HG03060 (cell line): ENCODE data around the gene CAPG.
"Not testable (repeated sequence)": the region's sequence is repeated elsewhere in the genome, so short reads cannot be mapped to it uniquely, and the experiment has no call there.

Experiments
- ATAC-seq: cut with Tn5 transposase; IDR thresholded peaks from one replicate; pipeline ENCODE4 v1.9.1; 2021; ENCODE audit warnings: low read depth, moderate number of reproducible peaks; ENCODE audit not compliant: unreplicated experiment

CAPG gene

DNA sequence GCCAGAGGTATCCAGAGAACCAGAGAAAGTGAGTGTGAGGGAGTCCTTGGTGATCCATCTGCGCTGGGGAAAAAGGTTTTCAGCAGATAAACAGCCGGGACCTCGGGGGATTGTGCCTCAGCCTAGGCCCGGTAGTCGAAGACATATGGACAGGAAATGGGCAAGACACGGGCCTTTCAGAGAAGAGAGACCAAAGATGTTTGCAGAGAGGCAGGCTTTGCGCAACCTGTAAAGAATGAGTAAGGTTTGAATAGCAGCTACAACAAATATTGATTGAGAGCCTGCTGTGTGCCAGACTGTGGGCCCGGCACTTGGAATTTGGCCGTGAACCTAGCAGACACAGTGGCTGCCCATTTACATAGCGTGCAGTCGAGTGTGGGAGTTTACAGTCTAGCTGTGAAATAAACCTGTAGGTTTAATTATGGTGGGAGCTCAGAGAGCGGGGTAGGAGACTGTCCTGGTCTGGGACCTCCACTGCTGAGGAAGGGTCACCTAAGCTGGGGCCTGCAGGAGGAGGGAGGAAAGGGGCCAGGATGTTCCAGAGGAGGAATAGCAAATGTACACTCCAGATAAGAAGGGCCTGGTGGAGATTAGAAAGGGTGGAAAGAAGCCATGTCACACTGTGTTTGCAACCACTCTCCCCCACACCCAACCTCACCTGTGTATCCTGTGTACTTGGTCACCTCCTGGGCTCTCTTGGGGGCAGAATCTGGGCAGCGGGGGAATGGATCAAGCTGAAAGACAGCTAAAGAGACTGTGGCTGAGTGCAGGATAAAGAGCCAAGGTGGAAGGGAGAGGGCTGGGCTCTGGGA, 11.3 kb upstream of the CAPG start:
- ATAC-seq: no peak

DNA sequence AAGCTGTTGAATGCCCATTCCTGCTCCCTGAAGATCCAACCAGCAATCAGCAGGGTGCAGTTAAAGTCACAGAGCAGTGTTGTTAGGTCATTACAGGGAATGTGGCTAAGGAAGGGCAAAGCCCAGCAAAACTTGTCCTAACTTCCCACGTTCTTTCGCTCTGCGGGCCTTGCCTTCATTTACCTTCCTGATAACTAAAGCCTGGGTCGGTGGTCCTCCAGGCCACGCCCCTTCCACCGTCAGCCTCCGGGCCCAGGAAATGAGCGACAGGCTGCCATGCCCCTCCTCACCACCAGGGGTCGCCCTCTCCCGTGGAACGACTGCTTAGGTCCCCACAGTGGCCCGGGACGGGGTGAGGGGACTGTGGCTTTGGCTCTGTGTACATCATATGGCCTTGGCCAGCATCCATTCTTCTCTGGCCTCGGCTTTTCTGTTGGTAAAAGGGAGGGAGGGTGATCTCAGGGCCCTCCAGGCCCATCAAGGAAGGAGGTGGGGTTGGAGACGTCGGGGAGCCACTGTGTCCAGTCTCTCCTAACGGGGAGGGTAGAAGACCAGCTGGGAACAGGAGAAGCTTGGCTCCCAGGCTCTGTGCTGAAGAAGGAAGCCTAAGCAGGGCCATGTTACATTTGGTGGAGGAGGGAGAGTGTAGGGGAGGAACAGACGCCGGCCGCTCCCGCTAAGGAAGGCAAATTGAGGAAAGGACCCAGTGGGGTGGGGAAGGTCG, 10.5 kb upstream of the CAPG start:
- peak; percentile 53 for ATAC-seq

- no peak for ATAC-seq
These were observed 9.0 kb upstream of the CAPG start for GRCh38 chr2:85419009-85419675.

GRCh38 chr2:85418132-85419008, 8.2 kb upstream of the CAPG start, which contains the start of gene SH2D6:
TSS of gene SH2D6 (plus strand) at chr2:85418714. CDS start at chr2:85429466, 10,752 bp downstream.
- ATAC-seq: peak; percentile 58

DNA sequence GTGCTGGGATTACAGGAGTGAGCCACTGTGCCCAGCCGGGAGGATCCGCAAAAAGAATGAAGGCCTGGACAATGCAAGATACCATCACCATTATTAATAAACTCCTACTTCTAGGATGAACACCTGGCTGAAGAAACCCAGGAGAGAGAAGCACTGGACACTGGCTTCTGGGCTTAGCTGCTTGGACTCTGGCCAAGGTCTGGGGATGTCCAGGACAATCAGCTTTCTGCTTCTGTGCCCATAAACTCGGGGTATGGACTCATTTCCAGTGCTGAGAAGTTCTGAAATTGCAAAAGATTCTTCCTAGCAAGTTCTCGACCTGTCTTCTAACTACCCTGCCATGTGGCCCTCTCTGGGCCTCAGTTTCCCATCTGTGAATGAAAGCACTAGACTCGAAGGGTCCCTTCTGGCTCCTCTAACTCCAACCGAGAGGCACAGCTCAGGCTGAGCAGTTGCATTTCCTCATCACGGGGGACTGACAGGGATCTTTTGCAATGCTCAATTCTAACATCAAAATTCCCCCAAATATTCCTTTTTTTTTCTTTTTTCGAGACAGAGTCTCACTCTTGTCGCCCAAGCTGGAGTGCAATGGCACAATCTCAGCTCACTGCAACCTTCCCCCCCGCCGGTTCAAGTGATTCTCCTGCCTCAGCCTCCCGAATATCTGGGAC, 5.9 kb upstream of the CAPG start:
- ATAC-seq: no peak

DNA sequence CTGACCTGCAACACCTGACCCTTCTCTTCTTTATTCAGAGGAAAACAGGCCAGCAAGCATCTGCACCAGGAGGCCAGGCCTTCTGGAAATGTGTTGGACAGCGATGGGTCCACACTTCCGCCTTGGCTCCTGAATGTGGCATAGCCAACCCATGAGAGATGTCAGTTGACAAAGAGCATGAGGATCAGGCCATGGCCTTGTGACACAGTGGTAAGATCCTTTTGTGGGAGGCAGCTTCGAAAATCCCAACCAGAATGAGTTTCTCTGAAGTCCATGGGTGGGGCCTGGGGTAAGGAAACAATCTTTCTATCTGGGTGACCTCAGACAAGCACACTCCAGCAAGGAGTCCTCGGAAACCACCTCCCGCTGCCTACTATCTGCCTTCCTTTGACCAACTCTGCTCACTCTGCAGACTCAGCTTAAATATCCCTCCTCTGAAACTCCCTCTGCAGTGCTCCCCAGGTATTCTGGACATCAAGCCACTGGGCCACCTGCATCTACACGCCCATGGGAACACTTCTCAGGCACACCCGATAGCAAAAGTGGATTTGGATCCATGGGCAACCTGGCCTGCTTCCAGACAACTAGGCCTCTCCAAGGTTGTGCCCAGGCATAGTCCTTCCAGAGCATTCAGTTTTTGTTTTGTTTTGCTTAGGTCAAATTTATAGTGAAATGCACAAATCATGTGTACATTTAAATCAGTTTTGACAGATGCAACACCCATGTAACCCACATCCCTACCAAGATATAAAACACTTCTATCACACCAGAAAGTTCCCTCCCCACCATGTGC, 4.8 kb upstream of the CAPG start:
- ATAC-seq: no peak

DNA sequence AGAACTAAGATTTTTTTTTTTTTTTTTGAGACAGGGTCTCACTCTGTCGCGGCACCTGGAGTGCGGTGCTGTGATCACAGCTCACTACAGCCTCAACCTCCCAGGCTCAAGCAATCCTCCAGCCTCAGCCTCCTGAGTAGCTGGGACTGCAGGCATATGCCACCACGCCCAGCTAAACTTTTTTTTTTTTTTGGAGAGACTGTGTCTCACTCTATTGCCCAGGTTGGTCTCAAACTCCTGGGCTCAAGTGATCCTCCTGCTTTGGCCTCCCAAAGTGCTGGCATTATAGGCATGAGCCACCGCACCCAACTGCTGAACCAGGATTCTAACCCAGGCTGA, 4.2 kb upstream of the CAPG start:
- not testable (repeated sequence) for ATAC-seq

- ATAC-seq: no peak
These were observed 3.6 kb upstream of the CAPG start for GRCh38 chr2:85413592-85414420.

- no peak for ATAC-seq
These were observed 1.2 kb upstream of the CAPG start for GRCh38 chr2:85411405-85411748.

DNA sequence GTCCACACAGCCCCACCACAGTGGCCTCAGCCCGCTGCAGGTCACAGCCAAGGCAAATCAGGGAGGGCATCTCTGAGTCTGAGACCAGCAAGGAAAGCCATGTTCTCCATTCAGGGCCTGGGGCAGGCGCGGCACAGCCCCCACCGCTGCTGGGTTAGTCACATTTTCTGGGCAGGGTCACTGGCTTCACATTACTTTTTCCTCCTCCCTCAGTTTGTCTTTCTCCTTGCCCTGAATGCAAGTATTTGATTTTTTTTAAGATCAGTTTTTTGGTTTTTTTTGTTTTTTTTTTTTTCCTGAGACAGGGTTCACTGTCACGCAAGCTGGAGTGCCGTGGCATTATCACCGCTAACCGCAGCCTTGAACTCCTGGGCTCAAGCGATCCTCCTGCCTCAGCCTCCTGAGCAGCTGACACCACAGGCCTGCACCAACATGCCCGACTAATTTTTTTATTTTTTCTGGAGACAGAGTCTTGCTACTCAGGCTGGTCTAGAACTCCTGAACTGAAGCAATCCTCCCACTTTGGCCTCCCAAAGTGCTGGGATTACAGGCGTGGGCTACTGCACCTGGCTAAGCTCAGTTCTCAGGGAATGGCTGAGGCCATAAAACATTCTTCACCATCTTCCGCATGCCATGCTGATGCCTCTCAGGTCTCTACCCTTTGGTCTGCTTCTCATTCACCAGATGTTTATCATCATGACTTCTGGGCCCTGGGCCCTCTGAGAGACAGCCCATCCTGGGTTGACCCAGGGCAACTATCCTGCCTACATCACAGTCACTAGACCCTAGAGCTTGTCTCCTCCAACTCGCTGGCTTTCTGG, 628 bp upstream of the CAPG start:
- no peak for ATAC-seq

- no peak for ATAC-seq
These were observed 4.7 kb downstream of the CAPG start for GRCh38 chr2:85405201-85406059.

- ATAC-seq: no peak
These were observed 8.3 kb downstream of the CAPG start for GRCh38 chr2:85401844-85402243.

GRCh38 chr2:85401464-85401805, 8.7 kb downstream of the CAPG start:
- no peak for ATAC-seq

DNA sequence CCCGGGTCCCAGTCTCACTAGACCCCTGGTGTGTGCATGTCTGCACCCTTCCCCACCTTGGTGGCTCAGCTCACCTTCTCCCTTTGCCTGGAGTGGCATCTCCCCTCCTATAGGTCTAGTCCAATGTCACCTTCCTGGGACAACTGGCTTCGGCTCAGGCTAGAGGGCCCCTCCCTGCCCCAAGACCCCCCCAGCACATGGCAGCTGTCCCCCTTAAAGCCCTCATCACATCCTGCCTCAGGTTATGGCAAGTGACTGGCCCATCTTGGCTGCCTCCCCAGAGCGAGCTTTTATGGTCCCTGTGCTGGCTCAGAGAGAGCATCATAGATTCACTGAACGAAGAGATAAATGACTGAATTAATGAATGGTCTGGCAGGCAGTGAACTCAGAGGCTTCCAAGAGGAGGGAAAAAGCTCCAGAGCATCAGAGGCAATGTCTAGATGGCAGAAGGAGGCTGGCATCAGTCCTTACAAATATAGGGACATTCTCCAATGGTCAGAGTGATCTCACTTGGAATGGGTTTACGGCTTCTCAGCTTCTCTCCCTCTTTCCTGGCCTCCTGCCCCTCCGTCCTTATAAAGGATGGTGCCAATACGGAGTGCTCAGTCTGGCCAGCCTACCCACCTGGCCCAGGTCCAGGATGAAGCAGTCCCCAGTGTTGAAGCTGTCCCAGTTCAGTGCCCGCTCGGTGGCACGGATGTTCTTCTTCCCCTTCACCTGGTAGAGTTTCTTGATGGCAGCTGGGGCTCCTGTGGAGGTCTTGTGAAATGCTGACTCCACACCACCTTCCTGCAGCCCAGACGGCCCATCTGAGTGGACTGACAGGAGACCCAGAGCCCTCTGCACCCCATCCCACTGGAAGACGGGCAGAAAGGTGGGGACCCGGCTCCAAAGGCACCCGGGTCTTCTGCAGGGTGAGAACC, 9.4 kb downstream of the CAPG start:
- no peak for ATAC-seq

- no peak for ATAC-seq
These were observed 10.1 kb downstream of the CAPG start for GRCh38 chr2:85400023-85400422.

GRCh38 chr2:85399183-85399455, 11.0 kb downstream of the CAPG start:
- no peak for ATAC-seq
